ENCODE measurements around the gene ASAP3. TPM values are rescaled to one million over a fixed set of nuclear protein-coding genes. Genes with fewer than 3 reads are reported as not detected.

The ASAP3 gene
- total and polyA plus RNA-seq, 2 experiments from 2014 or later, result 28.0 to 98.2 TPM

DNA sequence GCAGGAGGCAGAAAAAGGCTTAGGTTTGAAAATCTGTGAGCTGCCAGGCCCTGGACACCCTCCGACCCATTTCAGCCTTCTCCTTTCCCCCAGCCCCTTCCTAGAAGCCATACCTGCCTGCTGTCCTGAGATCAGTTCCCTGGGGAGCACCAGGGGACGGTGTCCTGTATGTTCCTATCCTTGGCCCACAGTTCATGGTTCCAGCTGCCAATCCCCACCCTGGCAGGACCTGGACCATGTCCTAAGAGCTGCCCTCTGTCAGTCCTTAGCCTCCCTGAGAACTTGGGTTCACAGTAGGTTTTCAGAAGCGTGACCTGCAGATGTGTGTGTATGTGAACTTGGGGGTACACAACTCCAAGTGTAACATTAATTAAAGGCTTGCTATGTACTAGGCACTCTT lies 63.2 kb downstream of the ASAP3 start:
- H3F3A ChIP-seq (replicated peaks; ENCODE audit: low read depth), result 0 out of 2 replicates have a peak, but pooled peaks cover 7% of the 10 kb centered on the region
- DNase-seq (ENCODE audit: low spot score) (no peak), ATAC-seq (no peak)
- peaks cover 22% of the 10 kb centered on the region for H4K20me1 ChIP-seq (replicated peaks; ENCODE audit: insufficient read depth)
- H3K36me3 ChIP-seq (ENCODE audit: insufficient read depth), result no peaks in the 10 kb centered on the region
- H3K4me3 ChIP-seq, result no peak overlapping the region
- TF ChIP-seq ETS1 (IDR thresholded peaks at IDR 0.05) (no peak), POLR2AphosphoS5 (IDR thresholded peaks at IDR 0.05; ENCODE audit: low read depth) (no peak), REST (IDR thresholded peaks at IDR 0.05; ENCODE audit: unreplicated experiment) (no peak), CTCF (conservative IDR thresholded peaks at IDR 0.05; ENCODE audit: low read depth in 2 of 2) (no peak), EZH2 (IDR thresholded peaks at IDR 0.05; ENCODE audit: low read depth, unreplicated experiment) (no peak), JUNB (IDR thresholded peaks at IDR 0.05; ENCODE audit: unreplicated experiment) (no peak), STAT1 (IDR thresholded peaks at IDR 0.05; ENCODE audit: unreplicated experiment) (no peak), ZNF114 (CRISPR knock-in tag; IDR thresholded peaks at IDR 0.05) (no peak)
- TF ChIP-seq, protein P1, sequence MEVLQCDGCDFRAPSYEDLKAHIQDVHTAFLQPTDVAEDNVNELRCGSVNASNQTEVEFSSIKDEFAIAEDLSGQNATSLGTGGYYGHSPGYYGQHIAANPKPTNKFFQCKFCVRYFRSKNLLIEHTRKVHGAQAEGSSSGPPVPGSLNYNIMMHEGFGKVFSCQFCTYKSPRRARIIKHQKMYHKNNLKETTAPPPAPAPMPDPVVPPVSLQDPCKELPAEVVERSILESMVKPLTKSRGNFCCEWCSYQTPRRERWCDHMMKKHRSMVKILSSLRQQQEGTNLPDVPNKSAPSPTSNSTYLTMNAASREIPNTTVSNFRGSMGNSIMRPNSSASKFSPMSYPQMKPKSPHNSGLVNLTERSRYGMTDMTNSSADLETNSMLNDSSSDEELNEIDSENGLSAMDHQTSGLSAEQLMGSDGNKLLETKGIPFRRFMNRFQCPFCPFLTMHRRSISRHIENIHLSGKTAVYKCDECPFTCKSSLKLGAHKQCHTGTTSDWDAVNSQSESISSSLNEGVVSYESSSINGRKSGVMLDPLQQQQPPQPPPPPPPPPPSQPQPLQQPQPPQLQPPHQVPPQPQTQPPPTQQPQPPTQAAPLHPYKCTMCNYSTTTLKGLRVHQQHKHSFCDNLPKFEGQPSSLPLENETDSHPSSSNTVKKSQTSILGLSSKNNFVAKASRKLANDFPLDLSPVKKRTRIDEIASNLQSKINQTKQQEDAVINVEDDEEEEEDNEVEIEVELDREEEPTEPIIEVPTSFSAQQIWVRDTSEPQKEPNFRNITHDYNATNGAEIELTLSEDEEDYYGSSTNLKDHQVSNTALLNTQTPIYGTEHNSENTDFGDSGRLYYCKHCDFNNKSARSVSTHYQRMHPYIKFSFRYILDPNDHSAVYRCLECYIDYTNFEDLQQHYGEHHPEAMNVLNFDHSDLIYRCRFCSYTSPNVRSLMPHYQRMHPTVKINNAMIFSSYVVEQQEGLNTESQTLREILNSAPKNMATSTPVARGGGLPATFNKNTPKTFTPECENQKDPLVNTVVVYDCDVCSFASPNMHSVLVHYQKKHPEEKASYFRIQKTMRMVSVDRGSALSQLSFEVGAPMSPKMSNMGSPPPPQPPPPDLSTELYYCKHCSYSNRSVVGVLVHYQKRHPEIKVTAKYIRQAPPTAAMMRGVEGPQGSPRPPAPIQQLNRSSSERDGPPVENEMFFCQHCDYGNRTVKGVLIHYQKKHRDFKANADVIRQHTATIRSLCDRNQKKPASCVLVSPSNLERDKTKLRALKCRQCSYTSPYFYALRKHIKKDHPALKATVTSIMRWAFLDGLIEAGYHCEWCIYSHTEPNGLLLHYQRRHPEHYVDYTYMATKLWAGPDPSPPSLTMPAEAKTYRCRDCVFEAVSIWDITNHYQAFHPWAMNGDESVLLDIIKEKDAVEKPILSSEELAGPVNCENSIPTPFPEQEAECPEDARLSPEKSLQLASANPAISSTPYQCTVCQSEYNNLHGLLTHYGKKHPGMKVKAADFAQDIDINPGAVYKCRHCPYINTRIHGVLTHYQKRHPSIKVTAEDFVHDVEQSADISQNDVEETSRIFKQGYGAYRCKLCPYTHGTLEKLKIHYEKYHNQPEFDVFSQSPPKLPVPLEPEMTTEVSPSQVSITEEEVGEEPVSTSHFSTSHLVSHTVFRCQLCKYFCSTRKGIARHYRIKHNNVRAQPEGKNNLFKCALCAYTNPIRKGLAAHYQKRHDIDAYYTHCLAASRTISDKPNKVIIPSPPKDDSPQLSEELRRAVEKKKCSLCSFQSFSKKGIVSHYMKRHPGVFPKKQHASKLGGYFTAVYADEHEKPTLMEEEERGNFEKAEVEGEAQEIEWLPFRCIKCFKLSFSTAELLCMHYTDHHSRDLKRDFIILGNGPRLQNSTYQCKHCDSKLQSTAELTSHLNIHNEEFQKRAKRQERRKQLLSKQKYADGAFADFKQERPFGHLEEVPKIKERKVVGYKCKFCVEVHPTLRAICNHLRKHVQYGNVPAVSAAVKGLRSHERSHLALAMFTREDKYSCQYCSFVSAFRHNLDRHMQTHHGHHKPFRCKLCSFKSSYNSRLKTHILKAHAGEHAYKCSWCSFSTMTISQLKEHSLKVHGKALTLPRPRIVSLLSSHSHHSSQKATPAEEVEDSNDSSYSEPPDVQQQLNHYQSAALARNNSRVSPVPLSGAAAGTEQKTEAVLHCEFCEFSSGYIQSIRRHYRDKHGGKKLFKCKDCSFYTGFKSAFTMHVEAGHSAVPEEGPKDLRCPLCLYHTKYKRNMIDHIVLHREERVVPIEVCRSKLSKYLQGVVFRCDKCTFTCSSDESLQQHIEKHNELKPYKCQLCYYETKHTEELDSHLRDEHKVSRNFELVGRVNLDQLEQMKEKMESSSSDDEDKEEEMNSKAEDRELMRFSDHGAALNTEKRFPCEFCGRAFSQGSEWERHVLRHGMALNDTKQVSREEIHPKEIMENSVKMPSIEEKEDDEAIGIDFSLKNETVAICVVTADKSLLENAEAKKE (CRISPR knock-in tag; IDR thresholded peaks at IDR 0.05), result no peak
- H3K27me3 ChIP-seq (ENCODE audit: insufficient read depth), result peaks cover 100% of the 10 kb centered on the region
- no peak overlapping the region for H3K4me3 Mint-ChIP-seq
- H3K27me3 Mint-ChIP-seq (ENCODE audit: insufficient read depth, low read depth, poor library complexity), result peaks cover 100% of the 10 kb centered on the region
- H3K4me1 Mint-ChIP-seq, result peaks cover 12% of the 10 kb centered on the region
- no peaks in the 10 kb centered on the region for H3K79me2 ChIP-seq (replicated peaks; ENCODE audit: insufficient read depth)
- no peak overlapping the region for H2AFZ ChIP-seq
- H3K36me3 Mint-ChIP-seq (ENCODE audit: low read depth), result peaks cover 3% of the 10 kb centered on the region; the same call in 1 of the 3 replicates
- no peaks in the 10 kb centered on the region for H3K9me2 ChIP-seq (ENCODE audit: insufficient read depth)
- no peak overlapping the region for H3K27ac Mint-ChIP-seq
- H3K27ac ChIP-seq (ENCODE audit: low read depth), result no peak overlapping the region
- peaks cover 4% of the 10 kb centered on the region; the same call in 1 of the 2 replicates for H3K4me1 ChIP-seq (ENCODE audit: insufficient read depth)
- H3K9me3 Mint-ChIP-seq, result no peaks in the 10 kb centered on the region
- H3K4me2 ChIP-seq, result no peak overlapping the region
